ENCODE results near the gene CAPN1. TPM values are rescaled to one million over a fixed set of nuclear protein-coding genes. Genes with fewer than 3 reads are reported as not detected.
A peak's percentile ranks its signal among the peaks of the same experiment; 100 is the strongest.

Gene CAPN1
- total RNA-seq, 1 experiment from 2014 or later, result 256 TPM

- DNase-seq (ENCODE audit: low read depth, low spot score) (no peak), ATAC-seq (no peak)
- H3K36me3 ChIP-seq (ENCODE audit: control insufficient read depth, insufficient read depth, low read length), result peaks cover 9% of the 10 kb centered on the region; the same call in 1 of the 2 replicates
- in situ Hi-C loops (cut with HindIII; ENCODE audit: low pct_unique_long_range_greater_than_20kb, low sequenced_read_pairs), result no loop called here
- H3K9me3 ChIP-seq (ENCODE audit: control insufficient read depth, insufficient read depth, low read depth, low read length), result no peaks in the 10 kb centered on the region
- H3K4me3 ChIP-seq (ENCODE audit: low read depth in 2 of 2, low read length in 2 of 2), result peak overlapping the region; percentile 91 to 96
- peak overlapping the region; percentile 99 for H3K27ac ChIP-seq (ENCODE audit: low read length)
- CTCF ChIA-PET, result no interaction called here
- peaks cover 16% of the 10 kb centered on the region for H3K4me1 ChIP-seq (ENCODE audit: control insufficient read depth, insufficient read depth, low read length)
- TF ChIP-seq TCF7L2 (IDR thresholded peaks at IDR 0.05; ENCODE audit: low read depth, low read length), result no peak
- no peak for TF ChIP-seq SIN3A (IDR thresholded peaks at IDR 0.05; ENCODE audit: borderline replicate concordance, insufficient read depth, low read depth, low read length)
- TF ChIP-seq REST (IDR thresholded peaks at IDR 0.05; ENCODE audit: insufficient read depth in 1 of 2, low read depth in 2 of 2, low read length in 1 of 2), result no peak
- no peak for TF ChIP-seq POLR2AphosphoS5 (IDR thresholded peaks at IDR 0.05; ENCODE audit: low read depth, low read length)
- no peak for TF ChIP-seq CTCF (IDR thresholded peaks at IDR 0.05)
- TSS peak; percentile 71 for BruUV-seq (replicated peaks)
- POLR2A ChIA-PET, result no interaction called here
- H3K27me3 ChIP-seq (ENCODE audit: control insufficient read depth, insufficient read depth, low read length), result no peaks in the 10 kb centered on the region
- intact Hi-C loops (cut with micrococcal nuclease; ENCODE audit: unreplicated experiment), result loop anchor here (10.0 kb wide), 1 partner anchor 52 kb away; the partner anchor contains the start of gene CAPN1
These were observed 48.6 kb upstream of the CAPN1 start for GRCh38 chr11:65132988-65133700.

- peaks cover 9% of the 10 kb centered on the region; the same call in 1 of the 2 replicates for H3K36me3 ChIP-seq (ENCODE audit: control insufficient read depth, insufficient read depth, low read length)
- POLR2A ChIA-PET, result interaction anchor here (2.3 kb wide), 1 partner anchor 12 kb away, joined by 10 read pairs; the partner anchor contains the start of genes FAU and MRPL49
- ATAC-seq, result no peak
- H3K4me1 ChIP-seq (ENCODE audit: control insufficient read depth, insufficient read depth, low read length), result peaks cover 16% of the 10 kb centered on the region
- TF ChIP-seq CTCF (IDR thresholded peaks at IDR 0.05), result no peak
- TF ChIP-seq REST (IDR thresholded peaks at IDR 0.05; ENCODE audit: insufficient read depth in 1 of 2, low read depth in 2 of 2, low read length in 1 of 2), result no peak
- no peak for TF ChIP-seq SIN3A (IDR thresholded peaks at IDR 0.05; ENCODE audit: borderline replicate concordance, insufficient read depth, low read depth, low read length)
- no peak for TF ChIP-seq POLR2AphosphoS5 (IDR thresholded peaks at IDR 0.05; ENCODE audit: low read depth, low read length)
- TF ChIP-seq TCF7L2 (IDR thresholded peaks at IDR 0.05; ENCODE audit: low read depth, low read length), result no peak
- peak overlapping the region; percentile 99 for H3K27ac ChIP-seq (ENCODE audit: low read length)
- no peaks in the 10 kb centered on the region for H3K27me3 ChIP-seq (ENCODE audit: control insufficient read depth, insufficient read depth, low read length)
- no TSS peak for BruUV-seq (replicated peaks)
- H3K9me3 ChIP-seq (ENCODE audit: control insufficient read depth, insufficient read depth, low read depth, low read length), result no peaks in the 10 kb centered on the region
- CTCF ChIA-PET, result no interaction called here
- in situ Hi-C loops (cut with HindIII; ENCODE audit: low pct_unique_long_range_greater_than_20kb, low sequenced_read_pairs), result no loop called here
- DNase-seq (ENCODE audit: low read depth, low spot score), result no peak
- H3K4me3 ChIP-seq (ENCODE audit: low read depth in 2 of 2, low read length in 2 of 2), result peak overlapping the region; percentile 91 to 96
- intact Hi-C loops (cut with micrococcal nuclease; ENCODE audit: unreplicated experiment), result loop anchor here (10.0 kb wide), 1 partner anchor 51 kb away; the partner anchor contains the start of gene CAPN1
These were observed 48.0 kb upstream of the CAPN1 start for GRCh38 chr11:65133724-65134123.

Data from Panc1 (cell line).